Astrocyte (in vitro differentiated cells and primary cell): ENCODE data around the gene SHC3.

Experiments used
- EZH2 ChIP-seq: IDR thresholded peaks from 2 replicates; pipeline ENCODE4 v1.6.1; 2012; ENCODE audit warnings: mild to moderate bottlenecking, low read length, inconsistent platforms; ENCODE audit not compliant: insufficient read depth
- TF ChIP-seq, protein P1 (sequence below): IDR thresholded peaks from 2 replicates; pipeline ENCODE4 v1.5.1; 2011; ENCODE audit warnings: low read depth, mild to moderate bottlenecking, inconsistent platforms, low read length, moderate library complexity; ENCODE audit not compliant: insufficient read depth

GRCh38 chr9:89036383-89036782, 142.2 kb downstream of the SHC3 start:
- TF ChIP-seq EZH2: no peak
- TF ChIP-seq, protein P1, sequence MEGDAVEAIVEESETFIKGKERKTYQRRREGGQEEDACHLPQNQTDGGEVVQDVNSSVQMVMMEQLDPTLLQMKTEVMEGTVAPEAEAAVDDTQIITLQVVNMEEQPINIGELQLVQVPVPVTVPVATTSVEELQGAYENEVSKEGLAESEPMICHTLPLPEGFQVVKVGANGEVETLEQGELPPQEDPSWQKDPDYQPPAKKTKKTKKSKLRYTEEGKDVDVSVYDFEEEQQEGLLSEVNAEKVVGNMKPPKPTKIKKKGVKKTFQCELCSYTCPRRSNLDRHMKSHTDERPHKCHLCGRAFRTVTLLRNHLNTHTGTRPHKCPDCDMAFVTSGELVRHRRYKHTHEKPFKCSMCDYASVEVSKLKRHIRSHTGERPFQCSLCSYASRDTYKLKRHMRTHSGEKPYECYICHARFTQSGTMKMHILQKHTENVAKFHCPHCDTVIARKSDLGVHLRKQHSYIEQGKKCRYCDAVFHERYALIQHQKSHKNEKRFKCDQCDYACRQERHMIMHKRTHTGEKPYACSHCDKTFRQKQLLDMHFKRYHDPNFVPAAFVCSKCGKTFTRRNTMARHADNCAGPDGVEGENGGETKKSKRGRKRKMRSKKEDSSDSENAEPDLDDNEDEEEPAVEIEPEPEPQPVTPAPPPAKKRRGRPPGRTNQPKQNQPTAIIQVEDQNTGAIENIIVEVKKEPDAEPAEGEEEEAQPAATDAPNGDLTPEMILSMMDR: no peak
